GM15510 (cell line): ENCODE results near the gene RUFY1.

Experiments used
- POLR2A ChIP-seq: IDR thresholded peaks from 3 replicates; pipeline ENCODE4 v1.6.1; 2011; ENCODE audit warnings: borderline replicate concordance; ENCODE audit not compliant: insufficient read length; ENCODE audit errors: extremely low read depth

RUFY1 gene

DNA sequence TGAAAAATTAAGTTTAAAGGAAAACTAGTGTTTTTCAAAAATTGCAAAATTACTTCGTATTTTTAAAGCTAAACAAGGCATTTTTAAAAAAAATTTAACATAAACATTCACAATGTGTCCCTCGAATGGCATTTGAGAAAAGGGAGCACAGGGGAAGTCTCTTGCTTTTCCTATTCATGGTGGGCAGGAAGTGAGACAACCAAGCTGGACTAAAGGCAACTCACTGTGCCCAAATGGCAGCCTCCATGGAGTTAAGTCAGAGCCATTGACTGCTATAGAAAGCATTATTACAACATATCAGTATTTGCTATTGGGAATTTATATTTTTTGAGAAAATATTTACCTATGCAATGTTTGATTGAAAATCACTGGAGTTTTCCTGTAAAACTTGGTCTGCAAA lies 64.8 kb downstream of the RUFY1 start:
- TF ChIP-seq POLR2A: no peak

DNA sequence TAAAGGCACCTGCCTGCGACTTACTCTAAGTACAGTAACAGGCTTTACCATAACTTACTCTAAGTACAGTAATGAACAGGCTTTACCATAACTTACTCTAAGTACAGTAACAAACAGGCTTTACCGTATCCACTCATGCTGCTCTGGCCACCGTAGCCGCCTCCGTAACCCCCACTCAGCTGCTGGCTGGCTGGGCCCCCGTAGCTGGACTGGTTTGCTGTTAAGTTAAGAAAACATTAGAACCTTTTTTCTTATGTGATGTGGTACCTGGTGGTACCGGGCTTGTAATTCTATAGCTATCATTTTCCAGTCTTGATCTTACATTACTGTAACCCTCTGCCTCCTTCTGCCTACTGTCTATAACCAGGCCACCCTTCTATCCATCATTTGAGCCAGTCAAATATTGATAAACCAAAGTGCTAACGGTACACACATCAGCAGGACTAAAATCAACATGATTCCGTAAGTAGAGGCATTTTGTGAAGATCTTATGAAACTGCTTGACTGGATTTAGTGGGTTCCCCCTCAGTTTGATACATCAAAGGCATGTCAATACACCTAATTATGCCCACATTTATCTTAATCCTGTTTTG lies 65.7 kb downstream of the RUFY1 start:
- no peak for TF ChIP-seq POLR2A

DNA sequence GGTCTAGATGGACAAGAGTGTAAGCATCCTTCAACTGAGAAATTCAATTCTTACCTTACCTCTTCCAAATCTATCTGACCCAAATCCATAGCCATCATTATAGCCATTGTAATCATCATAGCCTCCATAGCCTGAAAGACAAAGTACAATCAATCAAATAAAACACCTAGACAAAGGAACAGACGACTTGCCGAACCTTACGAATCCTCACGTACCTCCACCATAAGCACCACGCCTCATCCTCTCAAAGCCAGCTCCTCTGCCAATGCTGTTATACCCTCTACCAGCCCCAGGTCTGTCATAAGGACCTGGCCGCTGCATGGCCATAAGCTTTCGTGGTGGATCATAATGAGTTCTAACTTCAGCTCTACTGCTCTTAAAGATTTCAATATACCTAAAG lies 67.6 kb downstream of the RUFY1 start:
- TF ChIP-seq POLR2A: no peak

DNA sequence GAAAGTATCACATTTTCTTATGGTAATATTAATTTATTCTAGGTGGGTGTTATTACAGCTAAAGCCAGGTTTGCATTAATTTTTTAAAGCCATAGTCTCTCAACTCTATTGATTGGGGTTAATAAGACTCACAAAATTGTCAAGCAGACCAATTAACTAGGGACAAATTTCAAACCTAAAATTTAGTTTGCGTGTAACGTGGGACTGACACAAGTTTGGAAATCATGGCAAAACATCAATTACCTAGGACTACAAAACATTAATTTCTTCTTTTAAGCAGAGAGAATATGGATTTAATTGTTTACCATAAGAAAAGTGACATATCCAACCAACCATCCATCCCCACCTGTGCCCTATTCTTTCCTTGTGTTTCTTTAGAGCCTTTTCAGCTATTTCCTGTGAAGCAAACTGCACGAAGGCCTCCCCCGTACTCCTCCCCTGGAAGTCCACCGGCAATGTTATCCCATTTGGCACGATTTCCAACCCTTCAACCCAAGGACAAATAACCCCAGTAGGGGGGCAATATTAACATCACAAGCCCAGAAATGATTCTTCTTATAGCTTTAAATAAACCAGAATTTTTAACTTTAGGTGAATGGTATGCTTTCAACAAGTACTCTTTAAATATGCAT lies 68.7 kb downstream of the RUFY1 start:
- no peak for TF ChIP-seq POLR2A

DNA sequence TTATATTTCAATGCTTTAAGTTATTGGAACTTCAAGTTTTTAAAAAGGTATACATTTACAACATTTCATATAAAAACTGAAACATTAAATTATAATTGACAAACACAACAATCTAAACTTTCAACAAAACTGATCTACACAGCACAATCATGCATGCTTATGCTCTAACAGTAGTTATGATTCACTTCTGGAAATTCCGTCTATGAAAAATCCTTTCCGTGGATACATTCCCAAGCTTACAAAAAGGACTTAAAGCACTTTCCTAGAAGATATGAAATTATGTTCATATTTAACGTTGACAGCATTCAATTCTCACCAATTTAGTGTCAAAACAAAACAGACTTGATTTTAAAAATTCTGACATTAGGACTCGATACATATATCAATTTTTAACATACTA lies 69.4 kb downstream of the RUFY1 start:
- no peak for TF ChIP-seq POLR2A

DNA sequence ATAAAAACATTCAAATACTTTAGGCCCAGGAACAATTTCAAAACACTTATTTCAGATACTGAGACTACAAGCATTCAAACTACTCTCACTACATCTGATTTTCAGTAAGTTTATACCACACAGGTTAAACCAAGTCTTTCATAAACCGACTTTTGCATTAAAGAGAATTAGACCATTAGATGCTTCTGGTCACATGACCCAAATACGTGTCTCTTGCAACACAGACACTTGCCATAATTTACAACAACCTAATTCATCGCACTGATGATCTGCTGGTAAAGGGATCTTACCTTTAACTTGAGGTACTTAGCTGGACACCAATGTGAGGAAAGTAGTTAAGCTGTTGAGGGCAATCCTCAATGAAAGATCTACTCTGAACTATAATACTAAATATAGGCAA lies 69.9 kb downstream of the RUFY1 start:
- no peak for TF ChIP-seq POLR2A

DNA sequence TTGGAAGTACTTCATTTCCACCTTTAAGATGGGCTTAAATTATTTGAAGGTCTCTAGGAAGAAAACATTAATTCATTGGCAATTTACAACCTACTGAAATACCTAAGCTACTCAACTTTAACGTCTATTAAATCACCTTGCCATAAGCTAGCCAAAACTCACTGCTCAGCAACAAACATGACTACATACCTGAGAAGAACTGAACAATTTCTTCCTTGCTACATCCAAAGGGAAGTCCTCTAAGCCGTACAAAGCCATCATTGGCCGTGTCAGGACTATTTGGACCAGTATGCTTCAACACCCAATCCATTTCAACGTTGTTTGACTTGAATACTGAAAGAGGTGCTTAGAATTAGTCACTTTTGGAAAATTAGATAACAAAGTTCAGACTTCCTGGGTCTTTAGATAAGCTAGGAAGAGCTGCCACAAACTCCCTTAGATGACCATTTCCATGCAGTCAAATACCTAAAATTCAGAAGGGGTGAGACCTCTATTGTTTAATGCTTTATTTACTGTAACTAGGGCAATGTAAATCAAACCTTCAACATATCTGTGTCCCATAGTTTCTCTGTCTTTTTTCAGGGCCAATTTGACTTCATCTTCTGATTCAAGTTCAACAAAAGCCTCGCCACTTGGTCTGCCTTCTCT lies 70.5 kb downstream of the RUFY1 start:
- no peak for TF ChIP-seq POLR2A

DNA sequence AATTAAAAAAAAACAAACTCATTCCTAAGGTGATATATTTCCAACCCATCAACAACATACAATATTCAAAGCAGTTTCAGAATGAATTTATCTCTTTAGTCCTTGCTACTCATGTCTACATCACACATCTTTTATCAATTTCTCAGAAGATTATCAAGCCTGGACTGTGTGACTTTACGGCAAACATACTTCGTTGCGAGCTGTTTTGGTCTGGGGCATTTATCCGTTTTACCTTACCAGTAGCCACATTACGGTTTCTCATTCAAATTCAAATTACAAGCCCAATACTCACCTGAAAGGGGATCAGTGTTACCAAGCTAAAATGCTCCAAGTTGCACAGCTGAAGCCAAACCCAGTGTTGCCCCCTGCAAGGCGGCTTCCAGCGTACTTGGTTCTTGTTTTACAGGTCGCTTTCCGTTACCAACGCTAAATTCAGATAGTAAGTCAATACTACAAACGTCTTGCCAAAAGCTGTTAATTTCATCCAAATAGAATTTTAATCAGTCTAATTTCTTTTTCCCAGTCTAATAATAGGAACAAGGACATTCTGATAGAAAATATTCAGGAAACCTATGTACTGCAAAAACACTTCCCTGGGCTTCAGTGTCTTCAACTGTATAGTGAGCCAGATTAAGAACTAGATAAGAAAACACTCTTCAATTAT lies 71.3 kb downstream of the RUFY1 start:
- no peak for TF ChIP-seq POLR2A

DNA sequence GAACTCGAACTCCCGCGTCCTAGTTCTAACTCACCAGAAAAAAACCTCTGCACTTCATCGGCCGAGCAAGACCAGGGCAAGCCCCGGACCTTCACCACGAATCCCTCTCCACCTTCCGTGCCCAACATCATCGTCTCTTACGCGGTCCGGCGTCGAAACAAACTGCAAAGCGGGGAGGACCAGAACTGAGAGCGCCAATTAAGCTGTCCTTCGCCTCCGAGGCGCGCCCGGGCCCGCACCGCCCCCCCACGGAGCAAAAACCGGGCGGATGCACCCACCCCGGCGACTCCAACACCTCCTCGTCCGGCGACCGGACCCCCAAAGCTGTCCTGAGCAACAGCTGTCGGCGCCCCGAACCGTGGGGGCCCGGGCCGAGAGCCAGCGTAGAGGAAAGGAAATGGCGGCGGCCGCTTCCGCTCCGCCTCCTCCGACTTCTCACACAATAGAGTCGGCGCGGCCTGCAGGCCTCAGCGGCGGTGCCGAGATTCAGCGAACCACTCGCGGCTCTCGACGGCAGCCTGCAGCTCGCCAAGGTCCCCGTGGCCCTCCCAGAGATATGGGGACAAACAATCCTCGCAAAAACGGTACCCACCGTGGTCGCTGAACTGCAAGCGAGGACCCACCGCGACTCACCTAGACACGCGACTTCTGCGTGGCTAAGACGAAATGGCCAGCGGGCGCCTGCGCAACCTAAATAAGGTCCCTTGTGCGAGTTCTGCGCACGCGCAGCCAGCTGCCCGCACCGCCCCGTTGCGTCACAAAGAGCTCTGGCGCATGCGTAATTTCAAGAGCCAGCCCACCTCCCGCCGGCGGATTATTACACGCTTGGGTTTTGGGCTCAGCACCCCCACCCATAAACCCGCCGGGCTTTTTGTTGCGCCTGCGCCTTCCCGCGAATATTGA lies 72.9 kb downstream of the RUFY1 start, which contains the start of gene HNRNPH1:
Gene HNRNPH1 (minus strand): TSS at position 669 of the 903 bp plus-strand sequence. CDS start 538 bp downstream, at position 131.
- TF ChIP-seq POLR2A: peak; percentile 100

DNA sequence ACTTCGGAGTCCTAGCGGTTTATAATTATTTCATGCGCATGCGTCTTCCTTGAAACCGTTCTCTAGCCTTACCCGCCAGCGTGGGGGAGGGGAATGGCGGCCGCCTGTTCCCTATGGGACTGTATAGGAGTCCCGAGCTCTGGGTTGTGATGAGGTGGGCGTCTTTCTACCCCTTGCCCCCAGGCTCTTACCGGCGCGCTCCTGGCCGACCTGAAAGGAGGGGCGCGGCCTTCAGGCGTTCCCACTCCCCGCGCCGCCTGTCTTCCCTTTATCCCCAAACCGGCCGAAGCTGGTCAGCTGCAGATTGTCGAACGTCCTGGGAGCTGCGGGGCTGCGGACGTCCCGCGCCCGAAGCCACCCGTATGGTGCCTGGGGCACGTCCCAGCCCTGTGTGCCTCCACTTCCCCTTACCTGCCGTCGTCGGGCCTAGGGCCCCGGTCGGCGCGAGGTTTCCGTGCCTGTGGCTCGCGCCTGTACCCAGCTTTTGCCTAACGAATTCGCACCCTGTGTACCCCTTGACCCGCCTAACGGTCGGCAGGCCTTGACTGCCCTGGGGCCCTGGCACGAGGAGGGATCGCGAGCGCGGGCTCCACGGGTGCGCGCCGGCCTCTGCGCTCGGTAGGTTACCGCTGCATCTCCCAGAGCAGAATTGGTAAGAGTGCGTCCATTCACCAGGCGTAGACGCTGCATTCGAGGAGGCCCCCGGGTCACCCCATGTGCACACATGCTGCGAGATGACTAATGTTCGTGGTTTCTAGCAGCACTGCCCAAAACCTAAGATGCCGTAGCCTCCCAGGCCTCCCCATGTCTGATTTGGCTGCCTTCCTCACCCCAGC lies 73.8 kb downstream of the RUFY1 start:
- no peak for TF ChIP-seq POLR2A

DNA sequence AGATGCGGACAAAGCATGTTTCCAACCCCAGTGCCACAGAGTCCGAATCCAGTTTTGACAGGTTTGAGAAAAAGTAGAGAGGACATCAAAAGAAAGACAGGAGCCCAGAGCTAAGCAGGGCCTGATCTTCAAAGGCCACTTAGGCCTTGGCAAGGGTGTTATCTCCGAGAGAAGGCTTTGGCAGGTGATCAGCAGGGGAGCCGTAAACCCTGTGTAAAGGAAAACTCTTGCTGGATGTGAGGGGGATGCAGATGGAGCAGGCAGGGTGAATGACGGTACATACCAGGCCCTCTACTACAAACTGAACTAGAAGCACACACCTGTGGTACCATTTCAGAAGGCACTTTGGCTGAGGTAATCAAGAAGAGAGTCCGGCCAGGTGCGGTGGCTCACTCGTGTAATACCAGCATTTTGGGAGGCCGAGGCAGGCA lies 74.5 kb downstream of the RUFY1 start:
- no peak for TF ChIP-seq POLR2A

DNA sequence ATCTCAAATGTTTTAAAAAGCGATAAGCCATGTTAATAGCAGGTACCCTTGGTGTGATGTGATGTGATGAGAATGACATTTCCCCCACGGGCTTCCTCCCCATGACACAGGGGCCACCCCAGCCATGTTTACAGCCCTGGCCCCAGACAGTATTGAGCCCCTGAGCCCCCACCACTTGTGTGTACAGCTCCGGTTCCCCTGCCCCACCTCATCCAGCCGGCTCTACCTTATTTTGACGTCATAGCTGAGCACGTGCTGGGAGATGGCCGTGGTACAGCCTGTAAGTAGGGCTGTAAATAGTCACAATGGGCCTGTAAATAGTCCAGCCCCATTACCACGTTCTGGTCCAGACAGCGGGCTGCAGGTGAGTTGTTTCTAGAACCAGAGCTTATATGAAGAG lies 98.1 kb downstream of the RUFY1 start:
- TF ChIP-seq POLR2A: no peak
